Fibroblast of lung (primary cell): ENCODE measurements around the gene CRIP2. TPM values are rescaled to one million over a fixed set of nuclear protein-coding genes. Genes with fewer than 3 reads are reported as not detected.

Source experiments
- DNase-seq, 2 donors: peaks; one replicate each; pipeline versions ENCODE4 v3.0.0 to v3.0.0-alpha.2; 2010; ENCODE audit warnings: low read depth in 2 of 2
- H2AFZ ChIP-seq: 2 replicates; pipeline ENCODE4 v1.5.1; 2012; ENCODE audit warnings: low read length, control low read depth, inconsistent platforms
- H3K27ac ChIP-seq: 2 replicates; pipeline ENCODE4 v1.5.1; 2011; ENCODE audit warnings: low read length, control low read depth; ENCODE audit not compliant: insufficient read depth
- H3K27me3 ChIP-seq: 2 replicates; pipeline ENCODE4 v1.5.1; 2011; ENCODE audit warnings: mild to moderate bottlenecking, low read length; ENCODE audit not compliant: control insufficient read depth, insufficient read depth
- H3K36me3 ChIP-seq: 2 replicates; pipeline ENCODE4 v1.5.1; 2011; ENCODE audit warnings: low read length; ENCODE audit not compliant: control insufficient read depth, insufficient read depth
- H3K4me1 ChIP-seq: 2 replicates; pipeline ENCODE4 v1.5.1; 2011; ENCODE audit warnings: low read length; ENCODE audit not compliant: control insufficient read depth, insufficient read depth; ENCODE audit errors: extremely low read depth
- H3K4me2 ChIP-seq: 2 replicates; pipeline ENCODE4 v1.5.1; 2011; ENCODE audit warnings: low read length, control low read depth; ENCODE audit not compliant: insufficient read depth; ENCODE audit errors: extremely low read depth
- H3K4me3 ChIP-seq, 4 experiments: fragments of 200-600 bp in 1 of 4; sonication (generic) in 1 of 4; replicated peaks in 1 of 4; 2 replicates each; pipeline ENCODE4 v1.5.1; 2011 to 2016; ENCODE audit warnings: low read length in 4 of 4, low read depth in 3 of 4, mild to moderate bottlenecking in 3 of 4, control low read depth in 2 of 4, inconsistent platforms in 1 of 4, mixed read lengths in 1 of 4; ENCODE audit not compliant: insufficient read depth in 1 of 4; ENCODE audit errors: control extremely low read depth in 1 of 4
- H3K79me2 ChIP-seq: 2 replicates; pipeline ENCODE4 v1.5.1; 2012; ENCODE audit warnings: mild to moderate bottlenecking, low read length, inconsistent platforms; ENCODE audit not compliant: control insufficient read depth, insufficient read depth
- H3K9ac ChIP-seq: 2 replicates; pipeline ENCODE4 v1.5.1; 2011; ENCODE audit warnings: mild to moderate bottlenecking, low read length, control low read depth; ENCODE audit not compliant: insufficient read depth
- H3K9me3 ChIP-seq: 2 replicates; pipeline ENCODE4 v1.5.1; 2012; ENCODE audit warnings: low read depth, low read length; ENCODE audit not compliant: control insufficient read depth, insufficient read depth
- H4K20me1 ChIP-seq: 2 replicates; pipeline ENCODE4 v1.5.1; 2011; ENCODE audit warnings: low read length; ENCODE audit not compliant: control insufficient read depth, insufficient read depth; ENCODE audit errors: extremely low read depth
- CTCF ChIP-seq, 2 donors: IDR thresholded peaks in 1 of 2; conservative IDR thresholded peaks in 1 of 2; 1 replicate in 1 of 2; 2 replicates in 1 of 2; pipeline ENCODE4 v1.5.1; 2011 to 2012; ENCODE audit warnings: low read length in 2 of 2, control low read depth in 1 of 2, inconsistent platforms in 1 of 2, low read depth in 1 of 2, mild to moderate bottlenecking in 1 of 2
- EZH2 ChIP-seq: IDR thresholded peaks from 2 replicates; pipeline ENCODE4 v1.5.1; 2012; ENCODE audit warnings: low read length, control low read depth, mild to moderate bottlenecking; ENCODE audit errors: missing control alignments
- polyA plus RNA-seq, 2 donors: library from polyadenylated mRNA; depleted of rRNA in 1 of 2; stranded (reverse) in 1 of 2; unstranded in 1 of 2; fragments of >200 nt; gene quantifications; 2 replicates each; pipeline ENCODE4 v1.2.1, GENCODE V29; 2011 to 2012; ENCODE audit warnings: missing spikeins in 1 of 2
- total RNA-seq: library from RNA; depleted of rRNA; stranded (reverse); fragments of >200 nt; gene quantifications from 2 replicates; pipeline ENCODE4 v1.2.1, GENCODE V29; 2014

Gene CRIP2
- total and polyA plus RNA-seq, 2 donors (not counting 1 experiment from before 2014, with no cell fraction given) = 58.9 to 68.5 TPM

GRCh38 chr14:105495990-105496830 lies 21.6 kb downstream of the CRIP2 start:
- H4K20me1 ChIP-seq = no peaks in the 10 kb centered on the region
- no peak for DNase-seq
- no peaks in the 10 kb centered on the region for H3K36me3 ChIP-seq
- H3K4me1 ChIP-seq = no peaks in the 10 kb centered on the region
- no peak overlapping the region for H2AFZ ChIP-seq
- no peak overlapping the region for H3K4me3 ChIP-seq
- peaks cover 3% of the 10 kb centered on the region for H3K79me2 ChIP-seq
- no peak overlapping the region for H3K4me2 ChIP-seq
- no peak overlapping the region for H3K27ac ChIP-seq
- no peaks in the 10 kb centered on the region for H3K9me3 ChIP-seq
- H3K9ac ChIP-seq = no peak overlapping the region
- TF ChIP-seq CTCF (conservative IDR thresholded peaks at IDR 0.05 in 1 of 2, IDR thresholded peaks at IDR 0.05 in 1 of 2; ENCODE audit: low read depth in 1 of 2, low read length in 2 of 2) = no peak
- TF ChIP-seq EZH2 = no peak
- no peaks in the 10 kb centered on the region for H3K27me3 ChIP-seq

- Histone ChIP-seq H3K79me2 (peaks cover under 1% of the 10 kb centered on the region), H3K36me3 (no peaks in the 10 kb centered on the region), H3K4me2 (no peak overlapping the region), H3K4me3 (no peak overlapping the region), H3K9ac (no peak overlapping the region), H2AFZ (no peak overlapping the region), H3K4me1 (no peaks in the 10 kb centered on the region), H3K27me3 (no peaks in the 10 kb centered on the region), H3K27ac (no peak overlapping the region), H4K20me1 (no peaks in the 10 kb centered on the region), H3K9me3 (no peaks in the 10 kb centered on the region)
- TF ChIP-seq EZH2 (no peak), CTCF (conservative IDR thresholded peaks at IDR 0.05 in 1 of 2, IDR thresholded peaks at IDR 0.05 in 1 of 2; ENCODE audit: low read depth in 1 of 2, low read length in 2 of 2) (no peak)
- DNase-seq = no peak
Observed at GRCh38 chr14:105496831-105497591, 22.4 kb downstream of the CRIP2 start.

- H3K4me2 ChIP-seq = no peak overlapping the region
- TF ChIP-seq CTCF (conservative IDR thresholded peaks at IDR 0.05 in 1 of 2, IDR thresholded peaks at IDR 0.05 in 1 of 2; ENCODE audit: low read depth in 1 of 2, low read length in 2 of 2) = no peak
- no peak for TF ChIP-seq EZH2
- H3K36me3 ChIP-seq = no peaks in the 10 kb centered on the region
- H3K79me2 ChIP-seq = no peaks in the 10 kb centered on the region
- no peak overlapping the region for H3K9ac ChIP-seq
- no peaks in the 10 kb centered on the region for H3K4me1 ChIP-seq
- no peak overlapping the region for H3K27ac ChIP-seq
- no peak overlapping the region for H2AFZ ChIP-seq
- H3K27me3 ChIP-seq = no peaks in the 10 kb centered on the region
- no peaks in the 10 kb centered on the region for H4K20me1 ChIP-seq
- DNase-seq = no peak
- no peaks in the 10 kb centered on the region for H3K9me3 ChIP-seq
- no peak overlapping the region for H3K4me3 ChIP-seq
Observed at GRCh38 chr14:105497671-105498429, 23.2 kb downstream of the CRIP2 start.
